SK-N-SH (cell line): ENCODE data around the gene GCLC. TPM values are rescaled to one million over a fixed set of nuclear protein-coding genes. Genes with fewer than 3 reads are reported as not detected.

ENCODE experiments used
- CTCF ChIA-PET: fragments of 300-600, 350-600 bp; formaldehyde crosslinking; extraction: SDS; loops from one replicate; lab custom pipeline; 2021; lab: Yijun Ruan, JAX
- POLR2A ChIA-PET: fragments of 350-600 bp; sonication (Branson Sonifier 250); formaldehyde crosslinking; extraction: SDS; loops from one replicate; lab custom pipeline; 2020; ENCODE audit warnings: antibody characterized with exemption, inconsistent platforms; lab: Yijun Ruan, JAX
- DNase-seq: peaks from one replicate; pipeline ENCODE4 v3.0.0; 2012
- H2AFZ ChIP-seq: fragments of 200-600 bp; sonication (generic); 2 replicates; pipeline ENCODE4 v1.8.1; 2016; ENCODE audit warnings: antibody characterized with exemption, mild to moderate bottlenecking, low read depth
- H3F3A ChIP-seq: fragments of 200-600 bp; sonication (generic); replicated peaks from 2 replicates; pipeline ENCODE3; 2016; ENCODE audit warnings: antibody characterized with exemption, mild to moderate bottlenecking; ENCODE audit not compliant: insufficient read depth
- H3K27ac ChIP-seq, 2 experiments: fragments of 200-500 bp in 1 of 2; fragments of 200-600 bp in 1 of 2; sonication (Bioruptor generic) in 1 of 2; sonication (generic), shearing (Covaris generic) in 1 of 2; 2 replicates each; pipeline versions ENCODE4 v1.5.1 to v1.6.1; 2014 to 2016; ENCODE audit warnings: low read depth in 2 of 2, inconsistent platforms in 1 of 2, low read length in 1 of 2, mild to moderate bottlenecking in 1 of 2, mixed read lengths in 1 of 2
- H3K27me3 ChIP-seq: fragments of 200-600 bp; sonication (generic), shearing (Covaris generic); 2 replicates; pipeline ENCODE4 v1.6.1; 2016; ENCODE audit warnings: mixed run types; ENCODE audit not compliant: insufficient read depth
- H3K36me3 ChIP-seq, 2 experiments: fragments of 200-500 bp in 1 of 2; fragments of 200-600 bp in 1 of 2; sonication (Bioruptor generic) in 1 of 2; sonication (generic) in 1 of 2; replicated peaks in 1 of 2; 2 replicates each; pipeline versions ENCODE3 to v1.5.1; 2014 to 2016; ENCODE audit warnings: low read length in 1 of 2, mild to moderate bottlenecking in 1 of 2; ENCODE audit not compliant: insufficient read depth in 2 of 2, control insufficient read depth in 1 of 2
- H3K4me1 ChIP-seq, 2 experiments: fragments of 200-500 bp in 1 of 2; fragments of 200-600 bp in 1 of 2; sonication (Bioruptor generic) in 1 of 2; sonication (generic), shearing (Covaris generic) in 1 of 2; 2 replicates each; pipeline versions ENCODE4 v1.5.1 to v1.6.1; 2014 to 2016; ENCODE audit warnings: low read depth in 1 of 2, low read length in 1 of 2, mixed run types in 1 of 2; ENCODE audit not compliant: insufficient read depth in 2 of 2, control insufficient read depth in 1 of 2
- H3K4me2 ChIP-seq: fragments of 200-600 bp; sonication (generic), shearing (Covaris generic); 2 replicates; pipeline ENCODE4 v1.6.1; 2017; ENCODE audit warnings: mixed run types
- H3K4me3 ChIP-seq, 2 experiments: fragments of 200-500 bp in 1 of 2; fragments of 200-600 bp in 1 of 2; sonication (Bioruptor generic) in 1 of 2; sonication (generic), shearing (Covaris generic) in 1 of 2; 2 replicates each; pipeline versions ENCODE4 v1.5.1 to v1.8.1; 2014 to 2016; ENCODE audit warnings: low read depth in 2 of 2, inconsistent platforms in 1 of 2, low read length in 1 of 2, mild to moderate bottlenecking in 1 of 2, mixed read lengths in 1 of 2, moderate library complexity in 1 of 2
- H3K79me2 ChIP-seq: fragments of 200-600 bp; sonication (generic); 2 replicates; pipeline ENCODE4 v1.8.1; 2017; ENCODE audit warnings: mild to moderate bottlenecking; ENCODE audit not compliant: insufficient read depth
- H3K9ac ChIP-seq: fragments of 200-600 bp; sonication (generic); 2 replicates; pipeline ENCODE4 v1.6.1; 2017; ENCODE audit warnings: mixed run types
- H3K9me2 ChIP-seq: fragments of 200-600 bp; sonication (generic); 2 replicates; pipeline ENCODE4 v1.6.1; 2017; ENCODE audit warnings: mixed run types
- H3K9me3 ChIP-seq: fragments of 200-600 bp; sonication (generic); 2 replicates; pipeline ENCODE4 v1.6.1; 2017; ENCODE audit warnings: mixed run types, mild to moderate bottlenecking, moderate library complexity
- H4K20me1 ChIP-seq: fragments of 200-600 bp; sonication (generic); 2 replicates; pipeline ENCODE4 v1.6.1; 2017; ENCODE audit warnings: mild to moderate bottlenecking, mixed run types; ENCODE audit not compliant: insufficient read depth
- EP300 ChIP-seq, 2 experiments: IDR thresholded peaks; 2 replicates each; pipeline versions ENCODE4 v1.4.0 to v1.6.1; 2012; ENCODE audit warnings: borderline replicate concordance in 1 of 2, low read depth in 1 of 2, low read length in 1 of 2
- EZH2phosphoT487 ChIP-seq: fragments of 200-600 bp; sonication (generic); IDR thresholded peaks from 2 replicates; pipeline ENCODE4 v1.6.1; 2017; ENCODE audit warnings: low read depth, mixed run types, mild to moderate bottlenecking, antibody characterized with exemption, moderate library complexity, borderline replicate concordance
- FOXJ3 ChIP-seq: sonication (generic); formaldehyde crosslinking; IDR thresholded peaks from 2 replicates; pipeline ENCODE4 v1.5.1; 2020; ENCODE audit warnings: mild to moderate bottlenecking, missing genetic modification reagents
- GABPA ChIP-seq: IDR thresholded peaks from 2 replicates; pipeline ENCODE4 v1.4.0; 2012; ENCODE audit warnings: low read depth, mild to moderate bottlenecking
- IRF3 ChIP-seq: fragments of 150-350 bp; IDR thresholded peaks from 2 replicates; pipeline ENCODE4 v1.6.1; 2016; ENCODE audit warnings: mild to moderate bottlenecking, low read depth, low read length
- MAX ChIP-seq: IDR thresholded peaks from 2 replicates; pipeline ENCODE4 v1.4.0; 2012; ENCODE audit warnings: low read depth
- MEF2A ChIP-seq: IDR thresholded peaks from 2 replicates; pipeline ENCODE4 v1.4.0; 2012; ENCODE audit warnings: low read depth, borderline replicate concordance
- MXI1 ChIP-seq: IDR thresholded peaks from 2 replicates; pipeline ENCODE4 v1.6.1; 2012; ENCODE audit warnings: mild to moderate bottlenecking, low read depth, low read length, improper control_type of control experiment
- NRF1 ChIP-seq: IDR thresholded peaks from 2 replicates; pipeline ENCODE4 v1.6.1; 2012; ENCODE audit warnings: low read depth, mild to moderate bottlenecking, low read length
- RAD21 ChIP-seq: IDR thresholded peaks from 2 replicates; pipeline ENCODE4 v1.6.1; 2012; ENCODE audit warnings: mild to moderate bottlenecking, low read length
- RCOR1 ChIP-seq: fragments of 150-350 bp; IDR thresholded peaks from 2 replicates; pipeline ENCODE4 v1.6.1; 2017; ENCODE audit warnings: antibody characterized with exemption, low read length
- REST ChIP-seq: IDR thresholded peaks from 2 replicates; pipeline ENCODE4 v1.6.1; 2012; ENCODE audit warnings: mild to moderate bottlenecking, low read depth, low read length, moderate library complexity
- RFX5 ChIP-seq: IDR thresholded peaks from 2 replicates; pipeline ENCODE4 v1.6.1; 2012; ENCODE audit warnings: mild to moderate bottlenecking, improper control_type of control experiment, low read length
- SIN3A ChIP-seq: IDR thresholded peaks from 2 replicates; pipeline ENCODE4 v1.6.1; 2012; ENCODE audit warnings: low read depth, mild to moderate bottlenecking, low read length, moderate library complexity, borderline replicate concordance
- TCF12 ChIP-seq: IDR thresholded peaks from 2 replicates; pipeline ENCODE4 v1.4.0; 2012
- TEAD4 ChIP-seq: IDR thresholded peaks from 2 replicates; pipeline ENCODE4 v1.4.0; 2012; ENCODE audit warnings: mild to moderate bottlenecking, borderline replicate concordance; ENCODE audit not compliant: insufficient read depth
- USF1 ChIP-seq: IDR thresholded peaks from 2 replicates; pipeline ENCODE4 v1.4.0; 2012; ENCODE audit warnings: low read depth, borderline replicate concordance
- USF2 ChIP-seq: fragments of 150-350 bp; IDR thresholded peaks from 2 replicates; pipeline ENCODE4 v1.6.1; 2017; ENCODE audit warnings: antibody characterized with exemption, low read length, low read depth, borderline replicate concordance
- WGBS: methylation state at CpG from one replicate; pipeline ENCODE4 v1.1.6; 2017; ENCODE audit warnings: low lambda C conversion rate; 5-methylcytosine and 5-hydroxymethylcytosine counted together
- polyA plus RNA-seq, 3 experiments: library from polyadenylated mRNA; depleted of rRNA; stranded (reverse); fragments of >200 nt; gene quantifications; 2 replicates each; pipeline ENCODE4 v1.2.3, GENCODE V29; 2012

Gene GCLC
- polyA plus RNA-seq, 1 of the 3 experiments (the other 2 are of a cell fraction) = 7.5 TPM

GRCh38 chr6:53532942-53533341, 12.0 kb downstream of the GCLC start:
- H3K9ac ChIP-seq = no peak overlapping the region
- H3K4me1 ChIP-seq = peaks cover 0 to 7% of the 10 kb centered on the region in 2 experiments; a peak in 1 of 4 replicates
- CTCF ChIA-PET = no interaction called here
- H3K9me2 ChIP-seq = no peaks in the 10 kb centered on the region
- H3K27me3 ChIP-seq = no peaks in the 10 kb centered on the region
- H3K4me3 ChIP-seq = no peak overlapping the region
- no peaks in the 10 kb centered on the region for H3K79me2 ChIP-seq
- no peak for DNase-seq
- no peaks in the 10 kb centered on the region for H3K9me3 ChIP-seq
- WGBS = 96% methylated on average over 1 of the region's 1 CpG
- TF ChIP-seq MAX (no peak), USF1 (no peak), TCF12 (no peak), IRF3 (no peak), REST (no peak), RFX5 (no peak), GABPA (no peak), TEAD4 (no peak)
- no peaks in the 10 kb centered on the region for H3K36me3 ChIP-seq
- no peaks in the 10 kb centered on the region for H4K20me1 ChIP-seq
- POLR2A ChIA-PET = no interaction called here
- no peak overlapping the region for H3K4me2 ChIP-seq
- no peak overlapping the region for H3K27ac ChIP-seq
- H3F3A ChIP-seq = no peaks in the 10 kb centered on the region
- H2AFZ ChIP-seq = no peak overlapping the region

GRCh38 chr6:53532061-53532797, 12.7 kb downstream of the GCLC start:
- Histone ChIP-seq H3K27ac (no peak overlapping the region), H2AFZ (no peak overlapping the region), H3K27me3 (no peaks in the 10 kb centered on the region), H3K79me2 (no peaks in the 10 kb centered on the region), H4K20me1 (no peaks in the 10 kb centered on the region), H3K36me3 (no peaks in the 10 kb centered on the region), H3K9me2 (no peaks in the 10 kb centered on the region), H3K4me3 (no peak overlapping the region), H3F3A (no peaks in the 10 kb centered on the region), H3K9ac (no peak overlapping the region), H3K9me3 (no peaks in the 10 kb centered on the region), H3K4me2 (no peak overlapping the region), H3K4me1 (peaks cover 0 to 7% of the 10 kb centered on the region in 2 experiments; a peak in 1 of 4 replicates)
- no peak for DNase-seq
- WGBS = 85% methylated on average over 8 of the region's 8 CpGs
- ChIA-PET CTCF (no interaction called here), POLR2A (no interaction called here)
- TF ChIP-seq TCF12 = no peak
- TF ChIP-seq FOXJ3 (CRISPR knock-in tag) = no peak
- no peak for TF ChIP-seq EP300 (IDR thresholded peaks at IDR 0.05; ENCODE audit: borderline replicate concordance in 1 of 2, low read depth in 1 of 2, low read length in 1 of 2)
- no peak for TF ChIP-seq USF2
- TF ChIP-seq GABPA = no peak
- no peak for TF ChIP-seq RFX5
- no peak for TF ChIP-seq MAX
- no peak for TF ChIP-seq NRF1
- no peak for TF ChIP-seq EZH2phosphoT487
- TF ChIP-seq SIN3A = no peak
- no peak for TF ChIP-seq RCOR1
- TF ChIP-seq MXI1 = no peak
- TF ChIP-seq MEF2A = no peak
- TF ChIP-seq RAD21 = no peak
